ENCODE results near the gene YTHDC1. TPM values are rescaled to one million over a fixed set of nuclear protein-coding genes. Genes with fewer than 3 reads are reported as not detected.

YTHDC1 gene
- polyA plus RNA-seq, 1 experiment: 48.0 TPM

DNA sequence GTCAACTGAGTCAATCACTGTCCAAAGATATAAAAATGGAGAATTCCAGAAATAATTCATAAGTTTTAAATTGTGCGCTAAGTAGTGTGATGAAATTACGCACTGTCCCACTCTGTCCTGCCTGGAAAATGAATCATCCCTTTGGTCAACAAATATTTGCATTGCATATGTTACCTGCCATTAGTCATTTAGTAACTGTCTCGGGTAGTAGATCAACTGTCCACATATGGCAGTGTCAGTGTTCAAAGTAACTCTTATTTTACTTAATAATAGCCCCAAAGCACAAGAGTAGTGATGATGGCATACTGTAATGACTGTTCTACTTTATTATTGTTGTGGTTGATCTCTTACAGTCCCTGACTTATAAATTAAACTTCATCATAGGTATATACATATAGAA is 3.4 kb downstream of the YTHDC1 start:
- ChIA-PET CTCF (no interaction called here), POLR2A (no interaction called here)
- H3K4me3 ChIP-seq (ENCODE audit: low read depth, low read length): no peak overlapping the region
- no peak for DNase-seq (ENCODE audit: low read depth, low spot score)
- no peaks in the 10 kb centered on the region for H3K27me3 ChIP-seq (ENCODE audit: control insufficient read depth, insufficient read depth, low read length)
- no peak overlapping the region for H3K27ac ChIP-seq (ENCODE audit: low read depth, low read length)
- peaks cover 3% of the 10 kb centered on the region; the same call in 1 of the 2 replicates for H3K9me3 ChIP-seq (ENCODE audit: control insufficient read depth, insufficient read depth, low read length)
- TF ChIP-seq, protein P1, sequence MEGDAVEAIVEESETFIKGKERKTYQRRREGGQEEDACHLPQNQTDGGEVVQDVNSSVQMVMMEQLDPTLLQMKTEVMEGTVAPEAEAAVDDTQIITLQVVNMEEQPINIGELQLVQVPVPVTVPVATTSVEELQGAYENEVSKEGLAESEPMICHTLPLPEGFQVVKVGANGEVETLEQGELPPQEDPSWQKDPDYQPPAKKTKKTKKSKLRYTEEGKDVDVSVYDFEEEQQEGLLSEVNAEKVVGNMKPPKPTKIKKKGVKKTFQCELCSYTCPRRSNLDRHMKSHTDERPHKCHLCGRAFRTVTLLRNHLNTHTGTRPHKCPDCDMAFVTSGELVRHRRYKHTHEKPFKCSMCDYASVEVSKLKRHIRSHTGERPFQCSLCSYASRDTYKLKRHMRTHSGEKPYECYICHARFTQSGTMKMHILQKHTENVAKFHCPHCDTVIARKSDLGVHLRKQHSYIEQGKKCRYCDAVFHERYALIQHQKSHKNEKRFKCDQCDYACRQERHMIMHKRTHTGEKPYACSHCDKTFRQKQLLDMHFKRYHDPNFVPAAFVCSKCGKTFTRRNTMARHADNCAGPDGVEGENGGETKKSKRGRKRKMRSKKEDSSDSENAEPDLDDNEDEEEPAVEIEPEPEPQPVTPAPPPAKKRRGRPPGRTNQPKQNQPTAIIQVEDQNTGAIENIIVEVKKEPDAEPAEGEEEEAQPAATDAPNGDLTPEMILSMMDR (IDR thresholded peaks at IDR 0.05; ENCODE audit: low read depth, low read length): no peak

DNA sequence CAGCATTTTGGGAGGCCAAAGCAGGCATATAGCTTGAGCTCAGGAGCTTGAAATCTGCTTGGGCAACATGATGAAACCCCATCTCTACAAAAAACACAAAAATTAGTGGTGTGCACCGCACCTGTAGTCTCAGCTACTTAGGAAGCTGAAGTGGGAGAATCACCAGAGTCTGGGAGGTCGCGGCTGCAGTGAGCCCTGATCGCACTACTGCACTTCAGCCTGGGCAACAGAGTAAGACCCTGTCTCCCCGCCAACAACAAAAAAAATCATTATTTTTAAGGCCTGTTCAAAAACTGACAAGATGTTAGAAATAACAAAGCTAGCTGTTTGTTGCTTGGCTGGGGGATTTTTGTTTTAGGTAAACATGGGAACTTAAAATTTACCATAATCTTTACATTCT is 5.1 kb downstream of the YTHDC1 start:
- TF ChIP-seq, protein P1 (IDR thresholded peaks at IDR 0.05; ENCODE audit: low read depth, low read length): no peak
- H3K27me3 ChIP-seq (ENCODE audit: control insufficient read depth, insufficient read depth, low read length): no peaks in the 10 kb centered on the region
- no peak for DNase-seq (ENCODE audit: low read depth, low spot score)
- no peaks in the 10 kb centered on the region for H3K9me3 ChIP-seq (ENCODE audit: control insufficient read depth, insufficient read depth, low read length)
- H3K4me3 ChIP-seq (ENCODE audit: low read depth, low read length): no peak overlapping the region
- ChIA-PET CTCF (interaction anchor here (2.1 kb wide), 1 partner anchor 31 kb away, joined by 12 read pairs; no protein-coding TSS in a partner anchor), POLR2A (interaction anchor here (0.7 kb wide), 1 partner anchor 45 kb away, joined by 12 read pairs; no protein-coding TSS in a partner anchor)
- no peak overlapping the region for H3K27ac ChIP-seq (ENCODE audit: low read depth, low read length)

DNA sequence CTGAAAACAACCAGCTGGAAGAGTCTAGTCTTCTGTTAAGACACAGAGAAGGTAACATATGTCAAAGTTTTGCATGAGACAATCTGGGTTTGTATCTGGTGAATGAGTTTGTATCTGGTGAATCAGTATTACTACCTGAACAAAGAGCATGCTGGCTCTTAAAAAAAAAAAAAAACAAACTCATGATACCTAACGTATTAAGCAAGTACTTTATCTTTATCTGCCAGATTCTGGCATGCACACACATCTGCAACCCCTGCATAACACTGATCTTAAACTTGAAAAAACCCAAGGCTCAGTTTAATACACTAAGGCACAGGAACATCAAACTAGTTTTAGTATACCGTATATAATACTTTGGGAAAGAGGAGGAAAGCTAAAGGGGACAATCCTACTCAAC is 5.8 kb downstream of the YTHDC1 start:
- POLR2A ChIA-PET: interaction anchor here (0.7 kb wide), 1 partner anchor 44 kb away, joined by 12 read pairs; no protein-coding TSS in a partner anchor
- Histone ChIP-seq H3K9me3 (ENCODE audit: control insufficient read depth, insufficient read depth, low read length) (no peaks in the 10 kb centered on the region), H3K27ac (ENCODE audit: low read depth, low read length) (no peak overlapping the region), H3K4me3 (ENCODE audit: low read depth, low read length) (no peak overlapping the region), H3K27me3 (ENCODE audit: control insufficient read depth, insufficient read depth, low read length) (no peaks in the 10 kb centered on the region)
- TF ChIP-seq, protein P1 (IDR thresholded peaks at IDR 0.05; ENCODE audit: low read depth, low read length): no peak
- CTCF ChIA-PET: interaction anchor here (0.6 to 2.1 kb wide), 2 partner anchors 12 to 32 kb away, joined by 3 to 12 read pairs; no protein-coding TSS in a partner anchor
- no peak for DNase-seq (ENCODE audit: low read depth, low spot score)

DNA sequence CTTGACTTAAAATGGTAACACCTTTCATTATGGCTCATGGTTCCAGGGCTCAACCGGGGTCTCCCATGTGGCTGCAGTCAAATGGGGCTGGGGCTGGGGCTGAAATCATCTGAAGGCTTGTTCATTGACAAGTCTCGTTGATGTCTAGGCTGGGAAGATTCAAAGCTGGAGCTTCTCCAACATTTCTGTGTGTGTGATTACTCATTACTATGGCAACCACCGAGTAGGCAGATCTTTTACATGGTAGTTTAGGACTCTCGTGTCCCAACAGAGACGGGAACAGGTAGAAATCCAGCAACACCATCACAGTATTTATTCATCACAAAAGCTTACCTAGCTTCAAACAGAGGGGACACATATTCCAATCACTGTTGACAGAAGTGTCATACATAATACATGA is 7.8 kb downstream of the YTHDC1 start:
- POLR2A ChIA-PET: no interaction called here
- CTCF ChIA-PET: interaction anchor here (1.2 to 1.6 kb wide), 3 partner anchors 11 to 70 kb away, joined by 3 to 7 read pairs (median 6); no protein-coding TSS in a partner anchor

DNA sequence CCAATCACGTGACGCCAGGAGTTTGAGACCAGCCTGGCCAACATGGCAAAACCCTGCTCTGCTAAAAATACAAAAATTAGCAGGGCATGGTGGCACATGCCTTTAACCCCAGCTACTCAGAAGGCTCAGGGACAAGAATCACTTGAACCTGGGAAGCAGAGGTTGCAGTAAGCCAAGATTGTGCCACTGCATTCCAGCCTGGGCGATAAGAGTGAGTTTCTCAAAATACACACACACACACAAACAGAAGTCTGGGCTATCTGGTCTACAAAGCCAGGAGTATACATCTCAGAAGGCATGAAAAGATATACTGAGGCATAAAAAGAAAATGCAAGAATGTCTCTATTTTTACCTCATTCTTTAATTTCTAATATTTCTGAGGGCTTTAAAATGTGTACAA is 11.3 kb downstream of the YTHDC1 start:
- POLR2A ChIA-PET: no interaction called here

More for the DNA sequence above, 7.8 kb downstream of the YTHDC1 start:
- Histone ChIP-seq H3K27me3 (ENCODE audit: control insufficient read depth, insufficient read depth, low read length) (no peaks in the 10 kb centered on the region), H3K27ac (ENCODE audit: low read depth, low read length) (no peak overlapping the region), H3K9me3 (ENCODE audit: control insufficient read depth, insufficient read depth, low read length) (no peaks in the 10 kb centered on the region), H3K4me3 (ENCODE audit: low read depth, low read length) (no peak overlapping the region)
- TF ChIP-seq, protein P1 (IDR thresholded peaks at IDR 0.05; ENCODE audit: low read depth, low read length): no peak
- DNase-seq (ENCODE audit: low read depth, low spot score): no peak

More for the DNA sequence above, 11.3 kb downstream of the YTHDC1 start:
- H3K27ac ChIP-seq (ENCODE audit: low read depth, low read length): no peak overlapping the region
- H3K4me3 ChIP-seq (ENCODE audit: low read depth, low read length): no peak overlapping the region
- no peaks in the 10 kb centered on the region for H3K9me3 ChIP-seq (ENCODE audit: control insufficient read depth, insufficient read depth, low read length)
- CTCF ChIA-PET: interaction anchor here (2.9 kb wide), 1 partner anchor 37 kb away, joined by 10 read pairs; no protein-coding TSS in a partner anchor
- no peak for DNase-seq (ENCODE audit: low read depth, low spot score)
- no peaks in the 10 kb centered on the region for H3K27me3 ChIP-seq (ENCODE audit: control insufficient read depth, insufficient read depth, low read length)
- TF ChIP-seq, protein P1 (IDR thresholded peaks at IDR 0.05; ENCODE audit: low read depth, low read length): no peak
